Measurements from ENCODE around the gene NNT. TPM values are rescaled to one million over a fixed set of nuclear protein-coding genes. Genes with fewer than 3 reads are reported as not detected.
"Not testable (repeated sequence)": the region's sequence is repeated elsewhere in the genome, so short reads cannot be mapped to it uniquely, and the experiment has no call there.

NNT gene
- total RNA-seq, 1 donor from 2014 or later: 52.2 TPM

GRCh38 chr5:43701227-43701626, 98.2 kb downstream of the NNT start:
- intact Hi-C loops (cut with micrococcal nuclease): no loop called here
- no peak for DNase-seq
- Mint-ChIP-seq H3K9me3 (no peaks in the 10 kb centered on the region), H3K27ac (no peak overlapping the region), H3K4me1 (no peaks in the 10 kb centered on the region), H3K4me3 (no peak overlapping the region), H3K27me3 (no peaks in the 10 kb centered on the region), H3K36me3 (ENCODE audit: low read depth) (peaks cover 44% of the 10 kb centered on the region)

GRCh38 chr5:43702293-43702692, 99.3 kb downstream of the NNT start:
- Mint-ChIP-seq H3K36me3 (ENCODE audit: low read depth) (peaks cover 42% of the 10 kb centered on the region), H3K27me3 (no peaks in the 10 kb centered on the region), H3K27ac (no peak overlapping the region), H3K9me3 (no peaks in the 10 kb centered on the region), H3K4me3 (no peak overlapping the region), H3K4me1 (no peaks in the 10 kb centered on the region)
- no peak for DNase-seq
- intact Hi-C loops (cut with micrococcal nuclease): no loop called here

GRCh38 chr5:43702815-43703214, 99.8 kb downstream of the NNT start:
- Mint-ChIP-seq H3K36me3 (ENCODE audit: low read depth) (peaks cover 39% of the 10 kb centered on the region), H3K9me3 (no peaks in the 10 kb centered on the region), H3K4me1 (no peaks in the 10 kb centered on the region), H3K4me3 (no peak overlapping the region), H3K27me3 (no peaks in the 10 kb centered on the region), H3K27ac (no peak overlapping the region)
- no peak for DNase-seq
- intact Hi-C loops (cut with micrococcal nuclease): no loop called here

- H3K4me3 Mint-ChIP-seq: no peak overlapping the region
- H3K27ac Mint-ChIP-seq: no peak overlapping the region
- H3K9me3 Mint-ChIP-seq: no peaks in the 10 kb centered on the region
- peaks cover 38% of the 10 kb centered on the region for H3K36me3 Mint-ChIP-seq (ENCODE audit: low read depth)
- intact Hi-C loops (cut with micrococcal nuclease): no loop called here
- no peaks in the 10 kb centered on the region for H3K4me1 Mint-ChIP-seq
- no peaks in the 10 kb centered on the region for H3K27me3 Mint-ChIP-seq
- DNase-seq: no peak
These were observed 101.3 kb downstream of the NNT start for GRCh38 chr5:43704243-43704642.

DNA sequence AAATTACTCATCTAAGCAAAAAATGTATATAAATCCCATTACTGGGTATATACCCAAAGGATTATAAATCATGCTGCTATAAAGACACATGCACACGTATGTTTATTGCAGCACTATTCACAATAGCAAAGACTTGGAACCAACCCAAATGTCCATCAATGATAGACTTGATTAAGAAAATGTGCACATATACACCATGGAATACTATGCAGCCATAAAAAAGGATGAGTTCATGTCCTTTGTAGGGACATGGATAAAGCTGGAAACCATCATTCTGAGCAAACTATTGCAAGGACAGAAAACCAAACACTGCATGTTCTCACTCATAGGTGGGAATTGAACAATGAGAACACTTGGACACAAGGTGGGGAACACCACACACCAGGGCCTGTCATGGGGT, 103.6 kb downstream of the NNT start:
- H3K4me3 Mint-ChIP-seq; intact Hi-C loops (cut with micrococcal nuclease); H3K9me3 Mint-ChIP-seq; H3K27me3 Mint-ChIP-seq; DNase-seq; H3K4me1 Mint-ChIP-seq; H3K27ac Mint-ChIP-seq: not testable (repeated sequence)
- peaks cover 27% of the 10 kb centered on the region for H3K36me3 Mint-ChIP-seq (ENCODE audit: low read depth)

DNA sequence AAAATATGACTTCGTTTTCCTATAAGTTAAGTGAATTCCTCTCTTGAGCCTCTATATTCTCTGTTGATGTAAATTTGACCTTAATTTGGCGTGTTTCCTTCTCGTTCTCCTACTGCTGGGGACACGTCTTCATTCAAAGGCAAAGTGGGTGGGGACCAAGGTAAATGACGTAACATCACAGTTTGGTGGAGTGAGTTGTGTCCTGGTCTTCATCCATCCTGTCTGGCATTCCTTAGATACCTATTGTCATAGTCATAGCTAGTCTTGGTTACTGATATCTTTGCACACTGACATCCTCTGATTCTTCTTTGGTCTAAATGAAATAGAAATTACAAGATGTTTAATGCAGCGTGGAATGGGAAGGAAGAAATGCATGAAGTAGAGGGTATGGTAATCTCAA, 108.5 kb downstream of the NNT start:
- Mint-ChIP-seq H3K36me3 (ENCODE audit: low read depth) (peaks cover 3% of the 10 kb centered on the region), H3K27ac (no peak overlapping the region), H3K27me3 (no peaks in the 10 kb centered on the region), H3K4me1 (no peaks in the 10 kb centered on the region), H3K9me3 (no peaks in the 10 kb centered on the region), H3K4me3 (no peak overlapping the region)
- no peak for DNase-seq
- intact Hi-C loops (cut with micrococcal nuclease): no loop called here

DNA sequence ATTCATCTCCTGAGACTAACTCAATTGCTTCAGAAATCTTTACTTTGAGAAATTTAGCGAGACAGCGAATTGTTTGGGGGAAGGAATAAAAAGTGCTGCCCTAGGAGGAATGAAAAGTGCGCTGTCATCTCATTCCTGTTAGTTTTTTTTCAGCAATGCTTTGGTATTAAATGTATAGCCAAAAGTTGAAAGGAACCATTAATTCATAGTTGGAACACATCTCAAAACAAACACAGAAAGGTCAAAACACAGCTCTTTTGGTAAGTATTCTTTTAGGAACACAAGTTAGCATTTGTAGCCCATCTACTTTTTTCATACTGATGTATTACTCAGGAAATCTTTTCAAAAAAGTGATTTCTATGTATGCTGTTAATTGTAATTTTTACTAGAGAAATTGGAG, 109.1 kb downstream of the NNT start:
- Mint-ChIP-seq H3K36me3 (ENCODE audit: low read depth) (no peaks in the 10 kb centered on the region), H3K4me3 (no peak overlapping the region), H3K27ac (no peak overlapping the region), H3K27me3 (no peaks in the 10 kb centered on the region), H3K4me1 (no peaks in the 10 kb centered on the region), H3K9me3 (no peaks in the 10 kb centered on the region)
- DNase-seq: no peak
- intact Hi-C loops (cut with micrococcal nuclease): no loop called here

DNA sequence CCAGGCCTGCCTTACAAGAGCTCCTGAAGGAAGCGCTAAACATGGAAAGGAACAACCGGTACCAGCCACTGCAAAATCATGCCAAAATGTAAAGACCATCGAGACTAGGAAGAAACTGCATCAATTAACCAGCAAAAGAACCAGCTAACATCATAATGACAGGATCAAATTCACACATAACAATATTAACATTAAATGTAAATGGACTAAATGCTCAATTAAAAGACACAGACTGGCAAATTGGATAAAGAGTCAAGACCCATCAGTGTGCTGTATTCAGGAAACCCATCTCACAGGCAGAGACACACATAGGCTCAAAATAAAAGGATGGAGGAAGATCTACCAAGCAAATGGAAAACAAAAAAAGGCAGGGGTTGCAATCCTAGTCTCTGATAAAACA, 116.8 kb downstream of the NNT start:
- H3K27ac Mint-ChIP-seq: not testable (repeated sequence)

GRCh38 chr5:43728581-43728980, 125.6 kb downstream of the NNT start:
- no peaks in the 10 kb centered on the region for H3K4me1 Mint-ChIP-seq
- H3K27me3 Mint-ChIP-seq: peaks cover 11% of the 10 kb centered on the region
- intact Hi-C loops (cut with micrococcal nuclease): no loop called here
- H3K4me3 Mint-ChIP-seq: no peak overlapping the region
- H3K27ac Mint-ChIP-seq: no peak overlapping the region
- no peaks in the 10 kb centered on the region for H3K9me3 Mint-ChIP-seq
- no peak for DNase-seq
- no peaks in the 10 kb centered on the region for H3K36me3 Mint-ChIP-seq (ENCODE audit: low read depth)

More for the DNA sequence above, 116.8 kb downstream of the NNT start:
- H3K4me3 Mint-ChIP-seq; DNase-seq; H3K9me3 Mint-ChIP-seq; H3K27me3 Mint-ChIP-seq; H3K4me1 Mint-ChIP-seq; H3K36me3 Mint-ChIP-seq (ENCODE audit: low read depth); intact Hi-C loops (cut with micrococcal nuclease): not testable (repeated sequence)

DNA sequence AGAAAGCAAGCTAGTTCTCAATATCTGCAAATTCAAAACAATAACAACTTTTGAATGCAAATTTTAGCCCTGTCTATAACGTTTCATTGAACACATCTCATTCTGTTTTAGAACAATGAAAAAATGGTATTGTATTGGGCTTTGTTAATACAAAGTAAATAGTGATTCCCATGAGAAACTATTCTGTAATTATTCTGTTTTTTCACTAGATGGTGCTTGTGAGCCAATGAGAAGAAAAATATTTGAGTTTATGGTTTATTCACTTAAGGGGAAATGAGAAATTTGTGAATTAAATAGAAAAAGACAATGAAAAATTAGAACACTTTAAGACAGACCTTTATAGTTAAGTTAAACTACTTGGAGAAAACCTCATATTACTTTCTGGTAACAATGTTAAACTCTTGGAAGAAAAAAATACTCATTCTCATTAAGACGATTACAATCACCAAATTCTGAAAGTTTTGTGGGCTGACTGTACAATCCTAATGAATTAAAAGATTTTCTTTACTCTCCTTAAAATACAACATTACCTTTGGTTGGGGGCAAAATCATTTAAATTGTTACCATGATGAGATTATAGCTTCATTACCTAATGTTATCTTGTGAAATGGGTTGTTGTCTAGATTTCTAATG, 127.0 kb downstream of the NNT start:
- DNase-seq: no peak
- Mint-ChIP-seq H3K4me1 (no peaks in the 10 kb centered on the region), H3K27ac (no peak overlapping the region), H3K4me3 (no peak overlapping the region), H3K9me3 (no peaks in the 10 kb centered on the region), H3K27me3 (peaks cover 11% of the 10 kb centered on the region), H3K36me3 (ENCODE audit: low read depth) (no peaks in the 10 kb centered on the region)
- intact Hi-C loops (cut with micrococcal nuclease): loop anchor here (5.0 kb wide), 1 partner anchor 1042 kb away; no protein-coding TSS in a partner anchor

DNA sequence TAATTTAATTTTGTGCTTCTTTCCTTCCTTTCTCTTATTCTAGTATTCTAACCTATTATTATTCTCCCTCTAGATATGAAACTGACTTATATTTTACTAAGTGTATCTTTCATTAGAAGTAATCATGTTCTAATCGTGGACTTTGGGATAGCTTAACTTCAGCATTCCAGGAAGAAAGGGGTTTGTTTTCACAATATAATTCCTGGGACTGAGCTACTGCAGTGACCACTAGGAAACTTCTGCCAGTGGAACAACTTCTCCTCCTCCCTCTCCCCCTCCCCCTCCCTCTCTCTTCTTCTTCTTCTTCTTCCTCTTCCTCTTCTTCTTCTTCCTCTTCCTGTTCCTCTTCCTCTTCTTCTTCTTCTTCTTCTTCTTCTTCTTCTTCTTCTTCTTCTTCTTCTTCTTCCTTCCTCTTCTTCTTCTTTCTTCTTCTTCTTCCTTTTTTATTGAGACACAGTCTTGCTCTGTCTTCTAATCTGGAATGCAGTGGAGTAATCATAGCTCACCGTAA, 127.9 kb downstream of the NNT start:
- H3K27me3 Mint-ChIP-seq: peaks cover 11% of the 10 kb centered on the region
- H3K36me3 Mint-ChIP-seq (ENCODE audit: low read depth): no peaks in the 10 kb centered on the region
- H3K27ac Mint-ChIP-seq: no peak overlapping the region
- no peak overlapping the region for H3K4me3 Mint-ChIP-seq
- DNase-seq: no peak
- intact Hi-C loops (cut with micrococcal nuclease): loop anchor here (5.0 kb wide), 1 partner anchor 1041 kb away; no protein-coding TSS in a partner anchor
- no peaks in the 10 kb centered on the region for H3K4me1 Mint-ChIP-seq
- no peaks in the 10 kb centered on the region for H3K9me3 Mint-ChIP-seq

- no peaks in the 10 kb centered on the region for H3K9me3 Mint-ChIP-seq
- no peak for DNase-seq
- peaks cover 11% of the 10 kb centered on the region for H3K27me3 Mint-ChIP-seq
- H3K27ac Mint-ChIP-seq: no peak overlapping the region
- no peak overlapping the region for H3K4me3 Mint-ChIP-seq
- no peaks in the 10 kb centered on the region for H3K4me1 Mint-ChIP-seq
- H3K36me3 Mint-ChIP-seq (ENCODE audit: low read depth): no peaks in the 10 kb centered on the region
- intact Hi-C loops (cut with micrococcal nuclease): loop anchor here (5.0 kb wide), 1 partner anchor 1041 kb away; no protein-coding TSS in a partner anchor
These were observed 128.6 kb downstream of the NNT start for GRCh38 chr5:43731573-43731972.

- DNase-seq; intact Hi-C loops (cut with micrococcal nuclease); H3K4me1 Mint-ChIP-seq; H3K27ac Mint-ChIP-seq; H3K4me3 Mint-ChIP-seq; H3K36me3 Mint-ChIP-seq (ENCODE audit: low read depth); H3K27me3 Mint-ChIP-seq: not testable (repeated sequence)
- H3K9me3 Mint-ChIP-seq: peaks cover 14% of the 10 kb centered on the region
These were observed 143.1 kb downstream of the NNT start for GRCh38 chr5:43745923-43746548.

GRCh38 chr5:43750809-43751208, 147.8 kb downstream of the NNT start:
- H3K9me3 Mint-ChIP-seq: peaks cover 12% of the 10 kb centered on the region
- intact Hi-C loops (cut with micrococcal nuclease): no loop called here

More at GRCh38 chr5:43750809-43751208, 147.8 kb downstream of the NNT start:
- Mint-ChIP-seq H3K4me1 (no peaks in the 10 kb centered on the region), H3K4me3 (no peak overlapping the region), H3K36me3 (ENCODE audit: low read depth) (no peaks in the 10 kb centered on the region), H3K27ac (no peak overlapping the region), H3K27me3 (no peaks in the 10 kb centered on the region)
- no peak for DNase-seq
